AG09319 (cell line): ENCODE measurements around the gene ANKLE1.

Experiments
- DNase-seq: peaks from one replicate; pipeline ENCODE4 v3.0.0-alpha.2; 2010; ENCODE audit warnings: low read depth; ENCODE audit errors: extremely low read depth
- CTCF ChIP-seq: IDR thresholded peaks from 2 replicates; pipeline ENCODE4 v1.5.1; 2011; ENCODE audit warnings: low read depth, mild to moderate bottlenecking, inconsistent platforms, low read length, moderate library complexity

Gene ANKLE1

DNA sequence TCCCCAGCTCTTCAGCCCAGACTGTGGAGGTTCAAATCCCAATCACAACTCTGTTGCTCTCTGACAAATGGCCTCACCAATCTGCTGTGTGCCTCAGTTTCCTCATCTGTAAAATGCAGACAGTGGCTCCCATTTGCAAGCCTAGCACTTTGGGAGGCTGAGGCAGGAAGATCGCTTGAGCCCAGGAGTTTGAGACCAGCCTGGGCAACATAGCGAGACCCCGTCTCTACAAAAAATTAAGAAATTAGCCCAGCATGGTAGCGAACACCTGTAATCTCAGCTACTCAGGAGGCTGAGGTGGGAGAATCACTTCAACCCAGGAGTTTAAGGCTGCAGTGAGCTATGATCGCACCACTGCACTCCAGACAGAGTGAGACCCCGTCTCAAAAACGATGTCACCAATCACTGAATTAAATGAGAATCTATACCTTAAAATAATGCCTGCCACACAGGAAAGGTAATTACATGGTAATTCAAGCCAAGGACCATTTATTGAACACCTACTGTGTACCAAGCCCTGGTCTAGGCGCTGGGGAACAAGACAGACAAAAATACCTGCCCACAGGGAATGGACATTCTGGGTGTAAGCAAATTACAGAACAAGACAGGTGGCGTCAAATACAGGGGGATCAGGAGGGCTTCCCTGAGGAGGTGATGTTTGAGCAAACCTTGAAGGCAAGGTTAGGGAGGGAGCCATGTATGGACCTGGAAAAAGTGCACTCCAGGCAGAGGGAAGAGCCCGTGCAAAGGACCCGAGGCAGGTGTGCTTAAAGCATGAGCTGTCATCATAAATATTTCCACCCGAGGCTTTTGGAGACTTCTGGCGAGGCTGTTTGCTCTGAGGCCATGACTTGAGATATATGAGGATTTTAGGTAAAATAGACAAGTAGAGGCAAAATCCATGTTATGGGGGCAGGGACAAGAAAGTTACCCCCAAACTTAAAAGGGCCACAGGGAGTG lies 43.7 kb upstream of the ANKLE1 start:
- TF ChIP-seq CTCF, result no peak
- DNase-seq, result no peak

GRCh38 chr19:17240062-17240752 lies 41.5 kb upstream of the ANKLE1 start:
- no peak for DNase-seq
- no peak for TF ChIP-seq CTCF

GRCh38 chr19:17240826-17241399 lies 40.8 kb upstream of the ANKLE1 start:
- no peak for TF ChIP-seq CTCF
- DNase-seq, result no peak

GRCh38 chr19:17242431-17243208 lies 39.1 kb upstream of the ANKLE1 start:
- TF ChIP-seq CTCF, result no peak
- no peak for DNase-seq

DNA sequence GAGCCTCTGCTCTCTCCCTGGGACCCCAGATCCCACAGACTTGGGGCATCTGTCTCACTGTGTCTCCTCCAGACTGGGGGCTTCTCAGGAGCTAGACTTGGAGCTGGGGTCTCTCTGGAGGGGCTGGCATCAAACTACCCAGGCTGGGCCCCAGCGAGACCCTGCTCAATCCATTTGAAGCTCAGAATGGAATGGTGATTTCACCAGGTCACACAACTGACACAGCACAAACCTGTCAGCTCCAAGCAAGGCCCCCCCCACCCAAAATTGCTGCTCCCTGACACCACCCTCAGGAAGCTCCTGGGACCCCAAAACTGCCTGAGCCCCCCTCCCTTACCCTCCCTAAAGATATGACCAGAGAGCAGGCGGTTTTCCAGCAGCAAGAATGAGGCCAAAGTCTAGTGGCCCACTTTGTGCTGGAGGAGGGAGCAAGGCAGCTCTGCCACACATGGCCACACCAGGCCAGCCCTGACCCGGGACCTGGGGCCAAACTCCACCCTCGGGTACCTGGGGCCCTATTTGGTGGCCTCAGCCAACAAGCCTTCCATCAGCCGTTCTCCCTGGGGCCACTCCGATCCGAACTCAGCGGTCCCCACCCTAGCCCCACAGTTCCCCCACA lies 38.4 kb upstream of the ANKLE1 start:
- TF ChIP-seq CTCF, result no peak
- DNase-seq, result no peak

DNA sequence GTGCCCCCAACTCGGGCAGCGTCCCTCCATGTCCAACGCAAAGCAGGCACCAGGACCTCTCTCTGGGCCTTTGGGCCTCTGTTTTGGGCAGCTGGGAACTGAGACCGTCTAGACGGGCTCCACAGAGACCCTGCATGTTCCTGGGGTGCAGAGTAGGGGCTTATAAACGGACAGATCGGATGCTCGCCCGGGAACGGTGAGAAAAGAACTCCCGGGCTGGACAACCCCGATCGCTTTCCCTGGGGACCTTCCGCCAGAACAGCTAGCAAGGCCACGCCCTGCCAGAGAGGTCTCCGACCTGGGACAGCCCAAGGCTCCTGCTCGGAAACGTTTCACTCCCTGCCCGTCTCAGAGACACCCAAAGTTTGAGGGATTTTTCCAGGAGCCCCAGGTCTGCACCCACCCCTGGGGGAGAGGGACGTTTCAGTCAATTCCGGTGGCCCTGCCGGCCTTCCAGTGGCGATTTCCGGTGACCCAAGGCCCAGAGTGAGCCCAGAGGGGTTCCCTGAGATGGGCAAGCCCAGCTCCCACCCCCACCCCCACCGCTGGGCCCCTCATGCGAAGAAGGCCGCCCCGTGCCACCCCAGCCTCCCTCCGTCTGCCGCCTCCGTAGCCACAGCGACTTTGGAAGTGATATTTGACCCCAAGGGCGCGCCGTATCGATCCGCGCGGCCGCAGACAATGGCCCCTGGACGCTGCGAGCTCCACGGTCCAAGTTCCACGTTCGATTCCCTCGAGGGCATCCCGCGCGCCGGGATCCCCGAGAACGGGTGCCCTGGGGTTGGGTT lies 37.7 kb upstream of the ANKLE1 start:
- DNase-seq, result no peak
- TF ChIP-seq CTCF, result no peak
